Skeletal muscle tissue (tissue), 4 donors: ENCODE measurements around the gene CTNND2. TPM values are rescaled to one million over a fixed set of nuclear protein-coding genes. Genes with fewer than 3 reads are reported as not detected.

Experiments
- H3K27ac ChIP-seq: one replicate; pipeline ENCODE4 v1.7.0; 2013; ENCODE audit warnings: mild to moderate bottlenecking, low read depth, low read length, inconsistent platforms
- H3K27me3 ChIP-seq, 3 donors: one replicate each; pipeline ENCODE4 v1.7.0; 2013; ENCODE audit warnings: low read length in 3 of 3; ENCODE audit not compliant: control insufficient read depth in 3 of 3, insufficient read depth in 3 of 3
- H3K36me3 ChIP-seq, 3 donors: one replicate each; pipeline ENCODE4 v1.7.0; 2013; ENCODE audit warnings: low read length in 3 of 3; ENCODE audit not compliant: control insufficient read depth in 3 of 3, insufficient read depth in 3 of 3
- H3K4me1 ChIP-seq, 3 donors: one replicate each; pipeline ENCODE4 v1.7.0; 2013; ENCODE audit warnings: low read length in 3 of 3, mild to moderate bottlenecking in 3 of 3; ENCODE audit not compliant: control insufficient read depth in 3 of 3, insufficient read depth in 3 of 3
- H3K4me3 ChIP-seq, 3 donors: one replicate each; pipeline ENCODE4 v1.7.0; 2013; ENCODE audit warnings: low read length in 3 of 3
- H3K9ac ChIP-seq, 3 donors: one replicate each; pipeline ENCODE4 v1.7.0; 2013; ENCODE audit warnings: low read length in 3 of 3, mild to moderate bottlenecking in 3 of 3, moderate library complexity in 2 of 3, low read depth in 1 of 3
- H3K9me3 ChIP-seq, 3 donors: one replicate each; pipeline ENCODE4 v1.7.0; 2013; ENCODE audit warnings: low read length in 3 of 3; ENCODE audit not compliant: control insufficient read depth in 3 of 3
- total RNA-seq: library from RNA; depleted of rRNA; stranded (reverse); fragments of >200 nt; gene quantifications from one replicate; pipeline ENCODE4 v1.2.3, GENCODE V29; 2014
- donor health status: Osteomylitis.

CTNND2 gene
- total RNA-seq, 1 donor from 2014 or later, result 0.52 TPM

DNA sequence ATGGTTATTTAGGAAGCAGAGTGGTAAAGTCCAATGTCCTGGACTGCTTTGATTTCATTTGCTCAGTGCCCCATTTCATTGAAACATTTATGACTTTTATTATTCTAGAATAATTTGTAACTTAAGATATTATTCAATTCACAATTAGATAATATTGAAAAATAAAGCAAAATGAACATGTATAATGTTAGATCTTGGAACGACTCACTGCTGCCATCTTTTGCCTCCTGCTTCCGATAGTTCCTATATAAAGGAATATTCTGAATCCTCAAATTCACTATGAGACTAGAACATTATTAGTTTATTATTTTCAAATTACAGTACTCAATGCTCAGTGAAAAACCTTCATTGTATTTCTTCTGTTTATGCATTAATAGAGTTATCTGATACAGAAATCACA lies 2.3 kb upstream of the CTNND2 start:
- no peaks in the 10 kb centered on the region for H3K4me1 ChIP-seq
- no peaks in the 10 kb centered on the region for H3K36me3 ChIP-seq
- no peak overlapping the region for H3K4me3 ChIP-seq
- H3K27ac ChIP-seq, result no peak overlapping the region
- peaks cover 0 to 4% (median 0%) of the 10 kb centered on the region in 3 donors for H3K9me3 ChIP-seq
- H3K9ac ChIP-seq, result no peak overlapping the region
- peaks cover 28 to 40% (median 28%) of the 10 kb centered on the region in 3 donors for H3K27me3 ChIP-seq

DNA sequence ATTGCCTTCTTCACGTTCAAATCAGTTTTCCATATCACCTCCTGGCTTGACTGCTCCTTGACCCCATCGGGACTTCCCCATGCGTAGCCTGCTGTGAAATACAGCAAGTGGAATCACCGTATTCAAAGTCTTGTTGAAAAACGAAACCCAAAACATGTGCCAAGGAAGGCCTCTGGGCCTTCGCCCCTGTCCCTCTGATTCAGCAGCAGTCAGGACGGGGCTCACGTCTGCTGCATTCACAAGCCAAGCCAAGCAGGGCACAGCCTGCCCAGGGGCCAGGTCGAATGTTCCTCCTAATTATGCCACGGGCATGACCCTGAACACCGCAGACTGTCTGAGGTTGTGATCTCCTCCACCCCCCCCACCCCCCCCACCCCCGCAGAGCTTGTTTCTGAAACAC lies 960 bp upstream of the CTNND2 start:
- Histone ChIP-seq H3K27me3 (peaks cover 28 to 40% (median 28%) of the 10 kb centered on the region in 3 donors), H3K4me3 (no peak overlapping the region), H3K9me3 (peaks cover 0 to 4% (median 0%) of the 10 kb centered on the region in 3 donors), H3K27ac (no peak overlapping the region), H3K36me3 (no peaks in the 10 kb centered on the region), H3K4me1 (no peaks in the 10 kb centered on the region), H3K9ac (no peak overlapping the region)

DNA sequence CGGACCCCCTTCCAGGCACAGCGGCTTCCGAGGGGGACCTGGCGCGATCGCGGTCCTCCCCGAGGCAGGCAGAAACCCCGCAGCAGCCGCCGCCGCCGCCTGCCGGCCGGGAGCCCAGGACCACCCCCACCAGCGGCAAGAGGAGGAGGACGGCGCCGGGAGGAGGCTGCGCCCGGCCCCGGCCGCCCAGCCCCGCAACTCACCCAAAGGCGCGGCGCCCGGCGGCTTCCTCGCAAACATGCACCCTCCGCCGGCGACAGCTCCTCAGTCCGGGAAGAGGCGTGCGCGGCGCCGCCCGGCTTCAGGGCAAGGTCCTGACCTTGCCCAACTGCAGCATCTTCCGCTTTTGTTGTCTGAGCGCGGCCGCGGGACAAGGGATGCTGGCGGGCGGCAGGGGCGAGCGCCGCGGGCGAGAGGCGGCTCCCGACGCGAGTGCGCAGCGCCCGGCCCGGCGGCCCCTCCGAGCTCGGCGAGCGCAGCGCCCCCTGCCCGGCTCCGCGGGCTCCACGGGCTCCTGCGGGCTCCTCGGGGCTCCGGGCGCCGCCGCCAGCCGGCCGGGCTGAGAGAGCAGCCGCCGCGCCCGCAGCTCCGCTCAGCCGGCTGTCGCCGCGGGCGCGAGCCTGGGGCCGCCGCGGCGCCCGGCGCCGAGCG lies 507 bp downstream of the CTNND2 start:
- H3K27me3 ChIP-seq, result peaks cover 28 to 39% (median 28%) of the 10 kb centered on the region in 3 donors

GRCh38 chr5:11903121-11903613 lies 1.1 kb downstream of the CTNND2 start:
- H3K9ac ChIP-seq, result no peak overlapping the region
- no peak overlapping the region for H3K27ac ChIP-seq
- no peak overlapping the region for H3K4me3 ChIP-seq
- H3K36me3 ChIP-seq, result no peaks in the 10 kb centered on the region
- H3K9me3 ChIP-seq, result no peaks in the 10 kb centered on the region
- no peaks in the 10 kb centered on the region for H3K4me1 ChIP-seq
- H3K27me3 ChIP-seq, result peaks cover 28 to 39% (median 28%) of the 10 kb centered on the region in 3 donors

More for the DNA sequence above, 507 bp downstream of the CTNND2 start:
- no peaks in the 10 kb centered on the region for H3K9me3 ChIP-seq
- no peak overlapping the region for H3K9ac ChIP-seq
- no peak overlapping the region for H3K27ac ChIP-seq
- no peak overlapping the region for H3K4me3 ChIP-seq
- no peaks in the 10 kb centered on the region for H3K36me3 ChIP-seq
- H3K4me1 ChIP-seq, result no peaks in the 10 kb centered on the region

DNA sequence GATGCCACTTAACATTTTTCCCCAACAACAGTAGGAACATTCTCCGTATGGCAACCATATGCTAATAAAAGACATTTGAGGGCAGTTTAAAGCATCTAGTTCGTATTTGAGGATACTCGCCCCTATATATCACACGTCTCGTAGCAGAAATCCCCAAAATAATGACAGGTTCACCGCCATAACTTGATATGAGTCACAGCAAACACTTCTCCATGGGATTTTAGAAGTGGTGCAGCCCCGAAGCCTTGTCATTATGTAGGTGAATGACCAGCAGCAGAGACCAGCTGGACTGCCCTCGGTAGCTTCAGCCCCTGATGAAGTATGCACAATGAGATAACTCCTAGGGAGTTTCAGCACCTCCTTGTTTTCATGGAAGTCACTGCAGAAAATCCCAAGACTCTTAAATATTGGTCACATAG lies 2.0 kb downstream of the CTNND2 start:
- Histone ChIP-seq H3K4me1 (no peaks in the 10 kb centered on the region), H3K9ac (no peak overlapping the region), H3K36me3 (no peaks in the 10 kb centered on the region), H3K27ac (no peak overlapping the region), H3K4me3 (no peak overlapping the region), H3K9me3 (no peaks in the 10 kb centered on the region), H3K27me3 (peaks cover 28 to 34% (median 28%) of the 10 kb centered on the region in 3 donors)

GRCh38 chr5:11898787-11899186 lies 5.5 kb downstream of the CTNND2 start:
- H3K4me3 ChIP-seq, result no peak overlapping the region
- no peaks in the 10 kb centered on the region for H3K36me3 ChIP-seq
- H3K4me1 ChIP-seq, result no peaks in the 10 kb centered on the region
- no peak overlapping the region for H3K9ac ChIP-seq
- peaks cover 0 to 5% (median 2%) of the 10 kb centered on the region in 3 donors for H3K9me3 ChIP-seq
- no peak overlapping the region for H3K27ac ChIP-seq
- H3K27me3 ChIP-seq, result peaks cover 11 to 17% (median 15%) of the 10 kb centered on the region in 3 donors

DNA sequence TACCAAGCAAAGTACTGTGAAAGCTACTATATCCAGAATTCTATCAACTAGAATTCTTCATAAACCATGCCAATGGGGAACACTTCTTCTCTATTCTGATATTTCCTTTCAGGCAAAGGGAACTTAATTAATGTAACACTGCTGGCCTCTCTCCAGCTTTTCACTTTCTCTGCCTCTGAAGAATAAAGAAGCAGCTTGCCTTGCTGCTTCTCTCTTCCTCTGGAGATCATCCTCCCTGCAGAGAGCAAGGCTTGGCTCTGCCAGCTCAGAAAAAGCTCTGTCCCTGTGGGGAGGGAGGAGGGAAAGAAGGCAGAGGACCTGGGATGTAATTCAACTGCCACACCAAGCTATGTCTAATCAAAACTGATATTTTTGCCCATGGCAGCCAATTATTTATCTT lies 6.5 kb downstream of the CTNND2 start:
- peaks cover 5 to 9% (median 8%) of the 10 kb centered on the region in 3 donors for H3K27me3 ChIP-seq
- no peaks in the 10 kb centered on the region for H3K4me1 ChIP-seq
- H3K27ac ChIP-seq, result no peak overlapping the region
- peaks cover 0 to 5% (median 2%) of the 10 kb centered on the region in 3 donors for H3K9me3 ChIP-seq
- no peak overlapping the region for H3K4me3 ChIP-seq
- H3K36me3 ChIP-seq, result no peaks in the 10 kb centered on the region
- no peak overlapping the region for H3K9ac ChIP-seq

GRCh38 chr5:11894992-11895391 lies 9.3 kb downstream of the CTNND2 start:
- Histone ChIP-seq H3K9me3 (peaks cover 0 to 5% (median 2%) of the 10 kb centered on the region in 3 donors), H3K4me1 (no peaks in the 10 kb centered on the region), H3K9ac (no peak overlapping the region), H3K36me3 (no peaks in the 10 kb centered on the region), H3K27me3 (peaks cover 0 to 1% (median 0%) of the 10 kb centered on the region in 3 donors), H3K27ac (no peak overlapping the region), H3K4me3 (no peak overlapping the region)

- Histone ChIP-seq H3K27me3 (no peaks in the 10 kb centered on the region), H3K27ac (no peak overlapping the region), H3K4me1 (no peaks in the 10 kb centered on the region), H3K4me3 (no peak overlapping the region), H3K9ac (no peak overlapping the region), H3K36me3 (no peaks in the 10 kb centered on the region), H3K9me3 (peaks cover 0 to 5% (median 2%) of the 10 kb centered on the region in 3 donors)
These were observed 11.4 kb downstream of the CTNND2 start for GRCh38 chr5:11892832-11893231.

DNA sequence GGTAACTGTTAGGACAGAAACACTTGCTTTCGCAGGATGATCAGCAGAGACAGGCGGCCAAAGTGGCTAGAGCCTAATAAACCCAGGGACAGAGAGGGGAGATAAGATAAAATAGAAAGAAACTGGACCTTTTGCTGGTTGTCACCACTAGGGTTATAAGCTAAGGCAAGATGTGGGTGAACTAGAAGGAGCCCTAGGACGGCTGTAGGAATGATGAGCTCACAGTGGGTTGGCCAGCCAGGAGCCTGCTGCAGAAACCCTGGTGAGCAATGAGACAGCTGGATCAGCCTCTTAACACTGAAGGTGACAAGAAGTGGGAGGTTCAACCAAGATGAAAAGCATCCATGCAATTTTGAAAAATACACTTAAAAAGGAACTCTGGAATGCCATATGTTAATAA lies 13.5 kb downstream of the CTNND2 start:
- peaks cover 0 to 3% (median 2%) of the 10 kb centered on the region in 3 donors for H3K9me3 ChIP-seq
- no peaks in the 10 kb centered on the region for H3K36me3 ChIP-seq
- no peaks in the 10 kb centered on the region for H3K27me3 ChIP-seq
- no peak overlapping the region for H3K9ac ChIP-seq
- H3K27ac ChIP-seq, result no peak overlapping the region
- no peak overlapping the region for H3K4me3 ChIP-seq
- H3K4me1 ChIP-seq, result no peaks in the 10 kb centered on the region
